Activated B cell treated with CpG ODN at 0.5 μM for 24 hours (primary cell): ENCODE measurements around the gene PGF. TPM values are rescaled to one million over a fixed set of nuclear protein-coding genes. Genes with fewer than 3 reads are reported as not detected.

ENCODE experiments used
- ATAC-seq: fragments of 200-7000 bp; cut with Tn5 transposase; one replicate; pipeline ENCODE4 v1.10.0; 2021; ENCODE audit warnings: low read depth, mild to moderate bottlenecking, moderate library complexity
- CTCF ChIA-PET: fragments of 350-600 bp; sonication (Branson Sonifier 250); formaldehyde crosslinking; loops from one replicate; lab custom pipeline; 2021; ENCODE audit warnings: antibody characterized with exemption; lab: Charles Lee
- POLR2A ChIA-PET: fragments of 350-600 bp; sonication (Branson Sonifier 250); formaldehyde crosslinking; loops from one replicate; lab custom pipeline; 2021; ENCODE audit warnings: antibody characterized with exemption; lab: Charles Lee
- DNase-seq: peaks from one replicate; pipeline ENCODE4 v3.0.0; 2022
- H3K27ac Mint-ChIP-seq: one replicate; pipeline ENCODE4 v1.8.0; 2020; ENCODE audit warnings: mixed read lengths
- H3K27me3 Mint-ChIP-seq: one replicate; pipeline ENCODE4 v1.8.0; 2021; ENCODE audit warnings: mixed read lengths
- H3K36me3 Mint-ChIP-seq: one replicate; pipeline ENCODE4 v1.8.0; 2021; ENCODE audit warnings: low read depth, mixed read lengths
- H3K4me1 Mint-ChIP-seq: one replicate; pipeline ENCODE4 v1.8.0; 2021; ENCODE audit warnings: mixed read lengths
- H3K4me3 Mint-ChIP-seq: one replicate; pipeline ENCODE4 v1.8.0; 2020; ENCODE audit warnings: mild to moderate bottlenecking, mixed read lengths
- H3K9me3 Mint-ChIP-seq: one replicate; pipeline ENCODE4 v1.8.0; 2020; ENCODE audit warnings: mixed read lengths
- CTCF ChIP-seq: fragments of 200-600 bp; IDR thresholded peaks from one replicate; pipeline ENCODE4 v1.8.0; 2022; ENCODE audit warnings: antibody characterized with exemption, mild to moderate bottlenecking
- intact Hi-C: fragments of 100-400 bp; cut with micrococcal nuclease; formaldehyde crosslinking; loops from one replicate; pipeline ENCODE4 v1.15.1; 2024
- total RNA-seq: library from RNA; stranded (reverse); gene quantifications from 2 replicates; pipeline ENCODE4 v1.2.3, GENCODE V29; 2022

PGF gene
- total RNA-seq, 1 donor from 2014 or later: not detected

GRCh38 chr14:74951443-74952179, 3.8 kb downstream of the PGF start:
- POLR2A ChIA-PET: no interaction called here
- H3K27me3 Mint-ChIP-seq: peaks cover 11% of the 10 kb centered on the region
- H3K36me3 Mint-ChIP-seq: no peaks in the 10 kb centered on the region
- CTCF ChIA-PET: no interaction called here
- H3K4me3 Mint-ChIP-seq: no peak overlapping the region
- no peaks in the 10 kb centered on the region for H3K9me3 Mint-ChIP-seq
- DNase-seq (no peak), ATAC-seq (no peak)
- no peak for TF ChIP-seq CTCF
- no peak overlapping the region for H3K27ac Mint-ChIP-seq
- H3K4me1 Mint-ChIP-seq: peaks cover 6% of the 10 kb centered on the region
- intact Hi-C loops: no loop called here

GRCh38 chr14:74950795-74951442, 4.5 kb downstream of the PGF start:
- intact Hi-C loops: no loop called here
- ChIA-PET POLR2A (no interaction called here), CTCF (no interaction called here)
- Mint-ChIP-seq H3K4me1 (peaks cover 11% of the 10 kb centered on the region), H3K4me3 (no peak overlapping the region), H3K27ac (no peak overlapping the region), H3K9me3 (no peaks in the 10 kb centered on the region), H3K36me3 (no peaks in the 10 kb centered on the region), H3K27me3 (peaks cover 7% of the 10 kb centered on the region)
- no peak for DNase-seq
- ATAC-seq: no peak
- TF ChIP-seq CTCF: no peak

- no peak overlapping the region for H3K27ac Mint-ChIP-seq
- no peak for TF ChIP-seq CTCF
- ChIA-PET CTCF (no interaction called here), POLR2A (no interaction called here)
- no peaks in the 10 kb centered on the region for H3K36me3 Mint-ChIP-seq
- DNase-seq: no peak
- intact Hi-C loops: loop anchor here (5.0 to 10.0 kb wide), 3 partner anchors 88 to 455 kb away; partner anchors contain the start of genes ISCA2 and NPC2
- no peaks in the 10 kb centered on the region for H3K9me3 Mint-ChIP-seq
- peaks cover 7% of the 10 kb centered on the region for H3K27me3 Mint-ChIP-seq
- H3K4me3 Mint-ChIP-seq: no peak overlapping the region
- no peak for ATAC-seq
- peaks cover 11% of the 10 kb centered on the region for H3K4me1 Mint-ChIP-seq
Observed at GRCh38 chr14:74949859-74950573, 5.4 kb downstream of the PGF start.

- peaks cover 7% of the 10 kb centered on the region for H3K27me3 Mint-ChIP-seq
- POLR2A ChIA-PET: no interaction called here
- CTCF ChIA-PET: no interaction called here
- ATAC-seq: no peak
- no peaks in the 10 kb centered on the region for H3K9me3 Mint-ChIP-seq
- H3K4me1 Mint-ChIP-seq: peaks cover 11% of the 10 kb centered on the region
- TF ChIP-seq CTCF: no peak
- H3K4me3 Mint-ChIP-seq: no peak overlapping the region
- DNase-seq: no peak
- H3K27ac Mint-ChIP-seq: no peak overlapping the region
- intact Hi-C loops: loop anchor here (5.0 to 10.0 kb wide), 3 partner anchors 87 to 454 kb away; partner anchors contain the start of genes ISCA2 and NPC2
- no peaks in the 10 kb centered on the region for H3K36me3 Mint-ChIP-seq
Observed at GRCh38 chr14:74949191-74949601, 6.2 kb downstream of the PGF start.
